NCI-H1092 (cell line): ENCODE measurements around the gene SPATA20.

ENCODE experiments used
- DNase-seq: peaks from one replicate; lab custom pipeline; 2025; lab: John Stamatoyannopoulos, UW

Gene SPATA20

DNA sequence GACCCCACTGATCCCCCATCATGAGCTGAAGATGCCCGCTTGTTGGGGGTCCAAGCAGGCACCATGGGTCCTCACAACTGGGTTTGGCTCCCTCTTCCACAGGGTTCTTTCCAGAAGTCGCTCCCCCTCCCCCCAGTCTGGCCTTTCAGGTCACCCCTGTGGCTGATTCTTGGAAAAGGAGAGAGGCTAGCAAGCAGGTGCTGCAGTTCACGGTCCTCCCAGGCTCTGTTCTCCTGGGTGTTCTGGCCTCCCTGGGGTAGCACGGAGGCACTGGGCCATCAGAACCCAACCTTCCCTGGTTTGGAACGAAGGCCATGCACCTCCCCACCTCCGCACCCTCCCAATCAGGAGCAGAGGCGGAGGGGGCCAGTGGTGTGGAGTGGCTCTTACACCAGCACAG, 32.4 kb downstream of the SPATA20 start:
- no peak for DNase-seq

DNA sequence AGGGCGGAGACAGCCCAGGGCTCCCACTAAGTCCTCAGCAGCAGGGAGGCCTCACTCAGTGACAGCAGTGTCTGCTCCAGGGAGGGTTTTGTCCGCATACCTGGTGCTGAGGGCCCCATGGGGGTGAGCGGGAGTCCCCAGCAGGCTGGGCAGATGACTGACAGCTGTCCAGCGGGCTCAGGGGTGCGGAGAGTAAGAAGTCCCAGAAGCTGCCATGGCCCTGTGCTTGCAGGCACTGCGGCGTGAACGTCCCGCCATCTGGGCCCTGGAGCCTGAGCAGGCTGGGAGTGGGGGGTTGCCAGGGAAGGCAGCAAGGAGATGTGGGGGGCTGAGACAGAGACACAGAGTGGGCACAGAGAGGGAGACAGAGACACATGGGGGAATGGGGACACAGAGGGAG, 33.7 kb downstream of the SPATA20 start:
- DNase-seq, result no peak

DNA sequence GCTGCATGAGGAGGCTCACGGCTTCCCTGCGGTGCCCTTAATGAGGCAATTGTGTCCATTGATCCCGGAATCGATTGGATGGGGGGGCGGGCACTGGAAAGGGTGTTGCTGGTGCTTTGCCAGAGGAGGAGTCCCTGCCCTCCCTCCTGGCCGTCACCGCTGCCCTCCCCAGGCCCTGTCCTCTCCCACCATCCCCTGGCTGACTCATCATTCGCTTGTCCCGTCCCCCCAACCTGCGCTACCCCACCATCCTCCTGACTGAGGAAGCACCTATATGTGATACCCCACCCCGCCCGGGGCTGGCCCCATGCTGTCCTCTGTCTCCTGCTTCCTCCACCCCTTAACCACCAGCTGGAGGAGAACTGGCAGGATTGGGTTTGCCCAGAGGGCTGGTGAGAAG, 34.3 kb downstream of the SPATA20 start:
- no peak for DNase-seq

DNA sequence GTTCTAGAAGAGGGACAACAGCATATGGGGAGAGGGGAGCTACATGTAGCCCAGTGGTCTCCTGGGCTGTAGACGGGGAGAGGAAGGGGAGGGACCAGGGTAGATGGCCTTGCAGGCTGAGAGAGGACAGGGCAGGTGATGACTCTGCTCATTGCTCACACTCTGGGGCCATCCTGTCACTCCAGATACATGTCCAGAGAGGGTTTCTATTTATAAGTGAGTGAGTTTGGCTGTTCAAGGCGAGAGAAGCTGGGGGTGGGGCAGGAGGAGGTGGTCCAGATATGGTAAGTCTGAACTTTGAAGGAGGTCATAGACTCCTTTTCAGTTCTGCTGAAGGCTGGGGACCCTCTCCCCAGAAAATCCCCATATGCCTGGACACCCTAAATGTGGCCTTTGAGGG, 35.8 kb downstream of the SPATA20 start:
- DNase-seq, result no peak

DNA sequence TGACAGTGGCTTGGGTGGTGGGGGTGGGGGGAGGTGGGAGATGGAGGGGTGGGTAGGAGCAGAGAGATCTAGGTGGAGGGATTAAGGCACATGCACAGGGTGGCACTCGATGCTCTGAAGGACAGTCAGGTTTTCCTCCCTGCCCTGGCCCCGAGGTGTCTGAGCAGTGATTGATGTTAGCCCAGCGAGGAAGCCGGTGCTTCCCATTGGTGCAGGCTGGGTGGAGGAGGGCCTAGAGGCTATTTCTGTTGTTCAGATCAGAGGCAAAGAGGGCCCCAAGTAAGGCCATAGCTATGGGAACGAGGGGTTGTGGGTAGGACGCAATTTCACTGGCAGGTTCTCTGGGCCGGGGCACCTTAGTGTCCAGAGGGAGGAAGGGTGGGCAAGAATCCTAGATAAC, 36.7 kb downstream of the SPATA20 start:
- DNase-seq, result no peak

DNA sequence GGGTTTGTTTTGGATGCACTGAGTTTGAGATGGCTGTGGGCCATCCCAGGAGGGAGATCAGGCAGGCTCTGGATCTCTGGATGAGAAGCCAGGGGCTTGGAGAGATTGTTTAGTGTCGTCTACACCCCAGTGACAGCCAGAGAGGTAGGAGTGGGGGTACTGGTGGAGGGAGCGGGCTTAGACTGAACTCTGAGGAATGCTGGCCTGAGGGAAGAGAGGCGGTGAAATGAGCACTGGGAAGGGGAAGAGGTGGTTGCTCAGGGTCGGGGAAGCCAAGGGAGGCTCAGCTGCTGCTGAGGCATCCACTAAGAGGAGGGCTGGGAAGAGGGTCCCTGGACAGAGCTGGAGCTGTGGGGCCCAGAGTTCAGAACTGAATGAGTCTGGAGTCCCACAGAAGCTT, 37.1 kb downstream of the SPATA20 start:
- no peak for DNase-seq

DNA sequence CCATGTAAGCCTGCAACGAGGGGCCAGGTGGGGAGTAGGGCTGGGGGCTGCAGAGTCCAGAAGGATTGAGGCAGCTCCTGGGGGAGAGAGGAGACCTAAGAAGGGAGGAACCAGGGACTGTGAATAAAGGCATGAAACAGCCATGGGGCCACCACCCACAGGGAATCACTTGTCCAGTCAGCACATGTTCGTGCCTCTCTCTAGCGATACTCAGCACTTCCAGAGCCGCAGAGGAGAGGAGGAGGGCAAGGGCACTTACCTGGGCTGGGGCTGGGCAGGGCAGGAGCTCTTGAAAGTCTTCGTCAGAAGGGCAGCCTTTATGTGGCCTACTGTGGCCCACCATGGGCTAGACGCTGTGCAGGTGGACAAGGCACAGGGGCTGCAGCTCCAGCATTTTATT, 37.8 kb downstream of the SPATA20 start:
- no peak for DNase-seq

DNA sequence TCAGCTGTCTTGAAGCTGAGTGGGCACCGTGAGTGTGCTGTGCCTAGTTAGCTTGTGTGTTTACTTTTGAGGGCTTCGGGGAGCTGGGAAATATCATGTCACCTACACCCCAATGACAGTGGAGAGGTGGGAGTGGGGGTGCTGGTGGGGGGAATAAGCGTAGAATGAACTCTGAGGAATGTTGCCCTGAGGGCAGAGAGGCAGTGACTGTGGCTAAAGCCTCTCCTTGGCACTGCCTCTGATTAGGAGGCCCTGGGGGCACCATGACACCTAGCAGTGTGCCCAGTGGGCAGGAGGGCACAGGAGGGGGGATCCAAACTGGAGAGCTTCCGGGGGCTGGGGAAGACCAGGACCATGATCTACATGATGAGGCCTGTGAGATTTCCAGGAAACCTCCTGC, 38.4 kb downstream of the SPATA20 start:
- DNase-seq, result no peak

DNA sequence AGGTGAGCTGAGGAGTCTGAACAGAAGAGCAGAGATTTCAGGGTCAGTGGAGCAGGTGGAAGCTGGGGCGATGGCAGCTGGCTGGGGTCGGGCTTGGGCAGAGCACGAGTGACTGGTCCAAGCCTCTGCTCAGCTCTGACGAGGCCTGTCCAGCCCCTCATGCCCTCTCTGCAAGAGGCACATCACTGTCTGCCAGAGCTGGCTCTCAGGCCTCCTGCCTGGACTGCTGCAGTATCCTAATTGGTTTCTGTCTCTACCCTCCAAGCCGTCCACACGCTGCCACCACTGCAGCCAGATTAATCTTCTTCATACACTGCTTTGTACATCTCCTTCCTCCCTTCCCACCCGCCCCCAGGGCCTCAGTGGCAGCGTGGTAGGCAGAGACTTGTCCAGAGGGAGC, 38.9 kb downstream of the SPATA20 start:
- DNase-seq, result no peak

DNA sequence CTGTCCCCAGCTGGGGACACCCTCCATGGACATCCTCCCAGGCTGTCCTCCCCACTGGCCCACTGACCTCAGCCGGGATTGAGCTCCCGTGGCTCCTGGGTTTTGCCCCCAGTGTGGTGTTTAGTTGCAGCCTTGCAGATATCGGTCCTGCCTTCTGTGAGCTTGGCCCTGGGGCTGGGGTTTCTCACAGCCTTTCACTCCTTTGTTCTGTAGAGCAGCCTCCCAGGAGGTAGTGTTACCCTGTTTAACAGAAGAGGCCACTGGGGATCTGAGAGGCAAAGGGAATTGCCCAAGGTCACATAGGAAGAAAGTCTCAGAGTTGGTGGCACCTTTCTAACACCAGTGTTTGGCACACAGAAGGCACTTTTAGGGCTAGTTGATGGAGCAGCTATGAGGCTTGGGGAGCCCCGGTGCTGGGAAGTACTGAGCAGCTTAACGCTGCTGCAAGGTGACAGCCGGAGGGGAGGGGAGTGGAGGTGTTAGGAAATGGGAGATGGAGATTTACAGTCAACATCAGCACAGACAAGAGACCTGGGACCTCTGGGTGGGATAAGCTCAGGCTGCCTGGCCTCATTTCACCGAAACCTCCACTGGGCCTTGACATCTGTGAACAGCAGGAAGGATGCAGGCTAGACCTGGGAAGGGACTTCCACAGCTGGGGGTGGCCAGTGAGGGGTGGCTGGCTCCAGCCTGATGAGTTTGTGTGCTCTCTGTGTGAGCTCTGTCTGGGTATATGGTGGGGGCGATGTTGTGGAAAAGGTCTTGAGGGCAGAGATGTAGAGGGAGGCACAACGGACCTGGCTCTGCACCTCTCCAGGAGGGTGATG, 39.7 kb downstream of the SPATA20 start:
- DNase-seq, result no peak

DNA sequence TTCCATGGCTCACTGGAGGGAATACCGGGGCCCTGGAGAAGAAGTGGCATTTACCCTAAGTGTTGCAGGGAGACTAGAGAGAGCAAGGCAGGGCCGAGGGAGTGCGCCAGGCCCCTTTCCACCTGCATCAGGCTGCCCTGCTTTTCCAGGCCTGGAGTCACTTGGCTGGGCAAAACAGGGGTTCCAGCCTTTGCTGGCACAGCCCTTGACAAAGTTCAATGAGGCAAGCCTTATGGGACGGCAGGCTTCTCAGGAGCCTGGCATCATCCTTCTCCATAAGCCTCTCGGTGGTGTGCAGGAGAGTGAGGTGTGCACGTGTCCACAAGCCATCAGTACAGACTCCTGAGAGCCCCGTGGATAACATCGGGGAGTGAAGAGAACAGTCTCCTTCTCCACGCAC, 40.6 kb downstream of the SPATA20 start:
- no peak for DNase-seq

DNA sequence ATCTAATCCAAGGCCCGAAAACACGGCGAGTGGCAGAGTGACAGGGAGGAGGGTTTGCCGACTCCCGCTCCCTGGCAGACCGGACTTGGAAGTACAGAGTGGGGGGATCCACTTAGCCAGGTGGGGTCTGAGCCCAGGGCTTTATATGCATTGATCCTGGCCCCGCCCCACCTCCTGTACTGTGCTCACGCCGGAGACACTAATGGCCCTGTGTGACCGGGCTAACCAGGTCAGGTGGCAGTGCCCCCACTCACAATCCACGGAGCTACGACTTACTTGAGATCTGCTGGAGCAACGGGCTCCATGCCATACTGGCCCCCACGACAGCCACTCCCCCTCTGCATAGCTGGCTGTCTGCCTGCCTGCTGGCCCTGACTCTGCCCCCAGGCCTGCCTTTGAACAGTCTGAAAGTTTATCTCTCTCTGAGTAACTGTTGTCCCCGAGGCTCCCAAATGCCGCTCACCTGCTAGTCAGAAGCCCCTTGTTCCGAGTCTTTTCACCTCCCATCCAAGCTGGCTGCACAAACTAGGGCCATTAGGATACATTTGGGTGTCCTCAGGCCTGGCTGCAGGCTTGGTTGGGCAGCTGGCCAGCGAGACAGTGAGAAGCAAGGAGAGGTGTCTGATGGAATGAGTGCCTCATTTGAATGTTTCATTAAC, 41.5 kb downstream of the SPATA20 start:
- DNase-seq, result no peak

DNA sequence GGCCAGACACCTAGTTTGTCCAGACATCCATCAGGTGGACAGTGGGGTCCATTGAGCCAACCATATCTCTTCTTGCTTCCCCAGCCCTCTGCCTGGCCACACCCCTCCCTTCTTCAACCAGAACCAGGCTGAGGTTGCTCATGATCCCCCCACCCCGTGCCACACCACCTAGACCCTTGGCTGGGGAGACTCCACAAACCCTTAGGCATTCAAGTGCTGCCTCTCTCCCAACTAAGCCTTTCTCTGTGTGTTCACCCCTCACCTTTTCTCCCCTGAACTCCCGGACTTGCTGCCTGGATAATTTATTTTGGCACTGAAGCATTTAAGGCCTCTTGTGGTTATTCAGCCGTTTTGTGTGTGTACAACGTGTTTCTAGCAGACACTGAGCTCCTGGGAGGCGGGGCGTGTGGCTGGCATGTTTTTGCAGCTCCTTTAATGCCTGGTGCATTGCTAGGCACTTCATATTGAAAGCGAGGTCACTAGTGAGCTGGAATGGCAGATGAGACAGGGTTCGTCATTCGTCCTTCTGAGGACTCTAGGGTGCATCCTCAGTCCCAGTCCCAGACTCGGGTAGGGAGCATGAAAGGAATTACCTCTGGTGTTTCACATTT, 42.2 kb downstream of the SPATA20 start:
- DNase-seq, result peak; percentile 1

DNA sequence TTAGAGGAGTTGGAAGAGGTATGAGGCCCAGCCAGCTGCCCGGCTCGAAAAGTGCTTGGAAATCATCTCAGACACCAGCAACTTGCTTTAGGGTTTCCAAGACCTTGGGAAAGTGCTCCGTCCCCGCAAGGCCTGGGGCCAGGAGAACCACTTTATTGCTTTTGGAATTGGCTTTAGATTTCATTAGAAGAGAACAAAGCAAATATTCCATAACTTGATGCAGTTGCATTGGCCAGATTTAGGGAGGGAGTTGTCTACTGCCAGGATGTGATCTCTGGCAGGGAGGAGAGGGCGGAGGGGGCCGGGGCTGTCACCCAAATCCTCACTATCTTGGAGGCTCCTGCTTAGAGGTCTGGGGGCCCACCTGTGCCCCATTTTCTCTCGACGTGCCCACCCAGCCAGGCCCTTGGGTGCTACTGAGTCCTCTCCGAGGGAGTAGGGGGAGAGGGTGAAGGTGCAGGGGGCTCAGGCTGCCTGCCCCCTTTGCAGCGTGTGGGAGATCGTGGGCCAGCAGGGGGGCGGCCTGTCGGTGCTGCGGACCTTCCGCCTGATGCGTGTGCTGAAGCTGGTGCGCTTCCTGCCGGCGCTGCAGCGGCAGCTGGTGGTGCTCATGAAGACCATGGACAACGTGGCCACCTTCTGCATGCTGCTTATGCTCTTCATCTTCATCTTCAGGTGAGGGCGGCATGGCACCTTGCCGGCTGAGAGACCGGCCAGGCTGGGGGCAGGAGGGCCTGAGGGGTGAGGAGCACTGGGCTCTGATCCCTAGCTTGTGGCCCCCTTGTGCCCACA, 44.2 kb downstream of the SPATA20 start:
- no peak for DNase-seq

DNA sequence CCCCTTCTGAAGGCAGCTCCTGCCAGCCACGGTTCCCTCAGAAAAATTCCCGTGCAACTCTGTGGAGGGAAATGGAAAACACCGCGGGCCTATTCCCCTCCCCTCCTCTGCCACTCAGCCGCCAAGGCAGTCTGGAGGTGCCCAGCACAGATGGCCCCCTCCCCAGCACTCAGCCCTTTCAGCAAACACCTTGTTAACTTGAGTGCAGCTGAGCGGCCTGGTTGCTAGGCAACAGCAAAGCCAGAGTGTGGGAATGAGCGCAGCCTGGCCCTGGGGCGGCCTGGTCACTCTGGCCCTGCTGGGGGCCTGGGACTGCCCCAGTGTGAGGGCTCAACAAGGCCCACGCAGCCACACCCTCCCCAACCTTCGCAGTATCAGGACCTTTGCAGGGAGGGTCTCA, 46.3 kb downstream of the SPATA20 start:
- peak; percentile 80 for DNase-seq

DNA sequence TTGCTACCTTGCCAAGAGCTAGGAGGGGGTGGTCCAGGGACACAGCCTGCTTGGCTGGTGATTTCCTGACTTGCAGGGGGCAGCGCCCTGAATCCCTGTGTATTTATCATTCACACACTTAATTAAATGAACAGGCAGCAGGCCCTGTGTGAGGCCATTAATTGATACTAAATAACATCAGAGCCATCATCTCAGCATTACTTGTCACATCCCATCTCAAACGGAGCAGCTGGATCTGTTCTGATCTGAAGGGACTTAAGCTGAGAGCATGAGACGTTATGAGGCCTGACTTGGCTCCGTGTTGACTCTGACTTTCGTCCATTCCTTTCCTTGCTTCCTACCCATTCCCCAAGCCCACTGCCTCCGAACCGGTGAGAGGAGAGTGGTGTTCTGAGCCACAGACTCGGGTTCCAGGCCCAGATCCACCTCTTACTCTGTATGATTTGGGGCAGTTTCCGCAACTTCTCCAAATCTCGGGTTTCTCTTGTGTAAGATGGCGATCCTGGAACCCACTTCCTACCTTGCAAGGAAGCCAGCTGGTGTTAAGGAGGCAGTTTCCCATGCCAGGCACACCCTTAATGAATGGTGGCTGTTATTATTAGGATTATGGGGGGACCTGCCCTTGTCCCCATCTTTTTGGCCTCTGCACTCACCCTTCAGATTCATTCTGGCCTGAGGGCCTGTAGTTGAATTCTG, 47.3 kb downstream of the SPATA20 start:
- no peak for DNase-seq

DNA sequence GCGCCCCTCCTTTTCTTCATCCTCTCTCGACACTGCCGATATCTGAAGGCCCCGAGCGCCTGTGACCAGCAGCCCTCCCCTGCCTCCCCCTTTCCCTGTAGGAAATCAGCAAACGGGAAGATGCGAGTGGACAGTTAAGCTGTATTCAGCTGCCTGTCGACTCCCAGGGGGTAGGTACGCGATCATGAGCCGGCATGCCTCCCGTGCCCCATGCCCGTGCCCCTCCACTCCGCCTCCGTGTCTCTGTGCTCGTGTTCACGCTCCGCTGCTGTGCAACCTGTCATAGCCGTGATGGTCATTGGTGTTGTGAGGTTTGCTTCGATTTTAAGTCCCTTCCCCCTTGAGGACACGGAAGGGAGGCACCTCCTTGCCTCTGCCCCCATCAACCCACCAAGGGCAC, 47.9 kb downstream of the SPATA20 start:
- DNase-seq, result no peak

DNA sequence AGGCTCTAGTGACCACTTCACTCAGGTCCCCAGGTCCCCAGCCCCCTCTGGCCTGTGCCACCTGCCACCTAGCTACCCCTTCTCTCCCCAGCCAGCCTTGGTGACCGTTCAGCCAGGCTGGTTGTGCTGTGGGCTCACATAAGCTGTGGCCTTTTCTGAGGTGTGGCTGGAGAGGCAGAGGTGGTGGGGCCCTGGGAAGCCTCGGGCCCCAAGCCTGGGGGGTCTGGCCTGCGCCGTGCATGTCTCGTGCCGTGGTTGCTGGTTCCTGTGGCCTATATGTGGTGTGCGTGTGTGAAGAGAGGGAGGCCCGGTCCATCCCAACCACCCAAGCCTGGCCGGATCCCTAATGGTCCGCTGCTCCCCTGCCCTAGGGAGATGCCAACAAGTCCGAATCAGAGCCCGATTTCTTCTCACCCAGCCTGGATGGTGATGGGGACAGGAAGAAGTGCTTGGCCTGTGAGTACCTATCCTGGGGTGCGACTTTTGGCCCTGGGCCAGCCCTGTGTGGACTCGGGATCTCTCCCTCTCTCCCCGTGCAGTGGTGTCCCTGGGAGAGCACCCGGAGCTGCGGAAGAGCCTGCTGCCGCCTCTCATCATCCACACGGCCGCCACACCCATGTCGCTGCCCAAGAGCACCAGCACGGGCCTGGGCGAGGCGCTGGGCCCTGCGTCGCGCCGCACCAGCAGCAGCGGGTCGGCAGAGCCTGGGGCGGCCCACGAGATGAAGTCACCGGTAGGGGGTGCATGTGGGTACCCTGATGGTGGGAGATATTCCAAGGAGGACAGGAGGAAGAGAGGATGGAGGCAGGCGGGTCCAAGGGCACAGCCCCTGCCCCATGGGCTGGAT, 49.4 kb downstream of the SPATA20 start:
- no peak for DNase-seq

DNA sequence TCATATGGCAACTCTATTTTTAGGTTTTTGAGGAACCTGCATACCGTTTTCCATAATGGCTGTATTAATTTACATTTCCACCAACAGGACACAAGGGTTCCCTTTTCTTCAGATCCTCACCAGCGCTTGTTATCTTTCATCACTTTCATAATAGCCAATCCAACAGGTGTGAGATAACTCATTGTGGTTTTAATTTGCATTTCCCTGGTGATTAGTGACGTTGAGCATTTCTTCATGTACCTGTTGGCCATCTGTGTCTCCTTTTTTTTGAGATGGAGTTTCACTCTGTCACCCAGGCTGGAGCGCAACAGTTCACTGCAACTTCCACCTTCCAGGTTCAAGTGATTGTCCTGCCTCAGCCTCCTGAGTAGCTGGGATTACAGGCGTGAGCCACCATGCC, 51.5 kb downstream of the SPATA20 start:
- DNase-seq, result no peak

DNA sequence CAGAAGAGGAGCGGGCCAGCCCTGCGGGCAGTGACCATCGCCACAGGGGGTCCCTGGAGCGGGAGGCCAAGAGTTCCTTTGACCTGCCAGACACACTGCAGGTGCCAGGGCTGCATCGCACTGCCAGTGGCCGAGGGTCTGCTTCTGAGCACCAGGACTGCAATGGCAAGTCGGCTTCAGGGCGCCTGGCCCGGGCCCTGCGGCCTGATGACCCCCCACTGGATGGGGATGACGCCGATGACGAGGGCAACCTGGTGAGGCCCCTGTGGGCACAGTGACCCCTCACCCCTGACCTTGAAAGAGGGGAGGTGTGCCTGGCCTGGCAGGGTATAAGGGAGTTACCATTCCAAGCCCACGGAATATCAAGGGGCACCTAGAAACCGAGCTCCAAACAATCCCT, 52.6 kb downstream of the SPATA20 start:
- no peak for DNase-seq

DNA sequence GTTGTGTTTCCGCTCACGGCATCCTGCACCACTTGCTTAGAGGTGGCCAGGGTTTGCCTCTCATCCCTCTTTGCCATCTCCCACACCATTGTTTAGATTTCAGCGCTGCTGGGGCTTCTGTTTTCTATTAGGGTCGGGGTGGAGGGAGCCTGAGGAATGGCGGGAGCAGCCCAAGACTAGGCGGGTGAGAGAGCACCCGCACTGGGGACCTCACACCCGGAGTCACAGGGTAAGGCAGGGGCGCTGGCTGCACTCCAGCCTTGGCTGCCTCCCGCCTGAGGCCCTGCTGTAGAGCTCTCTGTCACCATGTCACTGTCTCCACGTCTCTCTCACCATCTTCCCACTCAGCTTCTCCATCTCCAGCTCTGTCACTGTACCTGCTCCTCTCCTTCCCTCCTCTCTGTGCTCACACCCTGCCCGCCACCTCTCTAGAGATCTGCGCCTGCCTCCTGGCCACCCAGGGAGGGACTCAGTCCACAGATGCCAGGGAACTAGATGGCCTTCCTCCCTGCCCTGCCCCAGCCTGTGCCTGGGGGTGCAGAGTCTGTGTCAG, 54.9 kb downstream of the SPATA20 start:
- no peak for DNase-seq
